GM18873 (cell line): ENCODE data around the gene ADAM11.

Experiments
- ATAC-seq: cut with Tn5 transposase; IDR thresholded peaks from one replicate; pipeline ENCODE4 v1.9.1; 2021; ENCODE audit warnings: mild to moderate bottlenecking, moderate library complexity, moderate number of reproducible peaks; ENCODE audit not compliant: unreplicated experiment, low FRiP score

Gene ADAM11

DNA sequence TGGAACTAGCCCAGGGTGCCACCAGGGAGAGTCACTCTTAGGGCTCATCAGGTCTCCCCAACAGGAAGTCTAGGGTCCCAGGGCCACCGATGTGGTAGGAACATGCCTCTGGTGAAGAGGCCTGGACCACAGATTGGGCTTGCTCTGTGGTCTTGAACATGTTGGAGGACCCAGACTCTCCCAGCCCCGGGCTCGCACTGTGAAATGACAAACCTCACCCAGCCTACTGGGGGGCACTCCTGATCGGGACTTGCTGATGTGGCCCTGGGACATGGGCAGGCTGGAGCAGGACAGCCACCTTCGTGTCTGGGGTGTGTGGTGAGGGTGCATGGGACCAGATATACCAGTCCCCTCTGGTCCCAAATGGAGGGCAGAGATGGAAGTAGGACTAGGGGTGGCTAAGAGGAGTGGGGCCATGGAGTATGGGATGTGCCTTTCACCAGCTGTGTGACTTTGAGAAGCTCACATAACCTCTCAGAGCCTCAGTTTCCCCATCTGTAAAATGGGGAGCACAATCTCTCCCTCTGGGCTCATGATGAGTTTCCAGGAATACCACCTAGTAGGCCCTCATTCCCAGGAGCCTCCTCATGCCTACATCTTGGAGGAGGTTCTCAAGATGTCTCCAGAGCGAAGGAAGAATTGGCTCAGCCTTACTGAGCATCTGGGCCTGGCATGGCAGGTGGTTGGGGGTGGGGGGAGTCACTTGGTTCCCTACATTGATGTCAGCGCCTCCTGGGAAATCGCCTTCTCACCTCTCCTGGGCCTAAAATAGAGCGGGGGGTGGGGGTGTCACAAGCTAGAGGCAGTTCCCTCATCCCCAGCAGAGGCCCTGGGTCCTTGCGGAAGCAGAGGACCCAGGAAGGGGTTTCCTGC, 1.5 kb upstream of the ADAM11 start:
- ATAC-seq: no peak

DNA sequence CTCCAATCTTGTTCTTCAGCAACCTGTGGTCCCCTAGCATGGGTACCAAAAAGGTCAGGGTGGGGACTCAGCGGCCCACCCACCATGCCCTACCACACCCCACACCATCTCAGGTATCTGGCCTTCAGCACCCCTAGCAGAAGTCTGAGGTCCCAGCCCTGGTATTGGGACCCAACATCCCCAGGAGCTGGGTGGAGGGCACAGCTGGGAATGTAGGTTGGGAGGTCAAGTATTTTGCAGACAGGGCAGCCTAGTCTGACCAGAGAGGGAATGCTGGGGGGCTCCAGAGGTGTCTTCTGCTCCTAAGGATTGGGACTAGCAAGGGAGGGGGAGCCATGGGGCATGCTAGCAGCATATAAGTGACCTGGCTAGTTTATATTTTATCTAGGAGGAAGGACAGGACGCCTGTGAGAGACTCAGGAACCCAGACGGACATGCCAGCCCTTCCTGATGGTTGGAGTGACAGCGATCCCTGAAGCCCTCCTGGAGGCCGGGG, 822 bp upstream of the ADAM11 start:
- ATAC-seq: no peak

DNA sequence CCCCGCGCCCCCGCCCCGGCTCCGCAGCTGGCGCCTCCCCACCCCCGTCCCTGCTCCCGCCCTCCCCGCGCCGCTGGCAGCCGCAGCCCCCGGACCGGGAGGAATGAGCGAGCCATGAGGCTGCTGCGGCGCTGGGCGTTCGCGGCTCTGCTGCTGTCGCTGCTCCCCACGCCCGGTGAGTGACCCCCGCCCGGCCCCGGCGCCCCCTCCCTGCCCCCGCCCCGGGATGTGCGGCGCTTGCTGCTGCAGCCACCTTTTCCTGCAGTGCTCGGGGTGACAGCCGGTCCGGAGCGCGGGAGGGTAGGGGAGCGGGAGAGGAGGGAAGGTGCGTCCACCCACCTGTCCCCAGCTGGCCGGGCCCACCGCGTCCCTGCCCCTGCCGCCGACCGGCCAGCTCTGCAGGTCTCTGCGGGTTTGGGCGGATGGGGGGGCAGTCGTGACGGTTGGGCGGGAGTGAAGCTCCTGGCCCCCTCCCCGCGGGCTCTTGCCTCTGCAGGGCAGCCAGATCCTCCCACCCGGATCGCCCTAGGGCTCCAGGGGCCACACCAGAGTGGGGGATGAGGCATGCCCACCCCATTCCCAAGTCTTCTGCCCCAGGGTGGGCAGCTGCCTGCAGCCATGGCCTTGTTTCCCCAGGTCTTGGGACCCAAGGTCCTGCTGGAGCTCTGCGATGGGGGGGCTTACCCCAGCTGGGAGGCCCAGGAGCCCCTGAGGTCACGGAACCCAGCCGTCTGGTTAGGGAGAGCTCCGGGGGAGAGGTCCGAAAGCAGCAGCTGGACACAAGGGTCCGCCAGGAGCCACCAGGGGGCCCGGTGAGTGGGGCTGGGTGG, 513 bp downstream of the ADAM11 start:
- no peak for ATAC-seq

DNA sequence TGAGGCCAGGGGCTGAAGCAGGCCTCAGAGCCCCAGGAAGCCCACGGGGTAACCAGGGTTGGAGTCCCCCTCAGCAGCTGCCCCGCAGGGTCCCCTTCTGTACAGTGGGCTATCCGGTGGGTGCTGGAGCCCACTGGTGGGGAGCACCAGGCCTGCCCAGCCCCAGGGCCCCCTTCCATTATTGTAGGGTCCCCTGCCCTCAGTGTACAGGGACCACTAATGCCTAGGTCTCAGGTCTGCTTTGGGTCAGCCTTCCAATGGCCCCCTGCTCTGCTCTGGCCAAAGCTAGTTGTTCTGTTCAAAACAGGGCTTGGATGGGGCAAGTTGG, 1.1 kb downstream of the ADAM11 start:
- ATAC-seq: no peak

DNA sequence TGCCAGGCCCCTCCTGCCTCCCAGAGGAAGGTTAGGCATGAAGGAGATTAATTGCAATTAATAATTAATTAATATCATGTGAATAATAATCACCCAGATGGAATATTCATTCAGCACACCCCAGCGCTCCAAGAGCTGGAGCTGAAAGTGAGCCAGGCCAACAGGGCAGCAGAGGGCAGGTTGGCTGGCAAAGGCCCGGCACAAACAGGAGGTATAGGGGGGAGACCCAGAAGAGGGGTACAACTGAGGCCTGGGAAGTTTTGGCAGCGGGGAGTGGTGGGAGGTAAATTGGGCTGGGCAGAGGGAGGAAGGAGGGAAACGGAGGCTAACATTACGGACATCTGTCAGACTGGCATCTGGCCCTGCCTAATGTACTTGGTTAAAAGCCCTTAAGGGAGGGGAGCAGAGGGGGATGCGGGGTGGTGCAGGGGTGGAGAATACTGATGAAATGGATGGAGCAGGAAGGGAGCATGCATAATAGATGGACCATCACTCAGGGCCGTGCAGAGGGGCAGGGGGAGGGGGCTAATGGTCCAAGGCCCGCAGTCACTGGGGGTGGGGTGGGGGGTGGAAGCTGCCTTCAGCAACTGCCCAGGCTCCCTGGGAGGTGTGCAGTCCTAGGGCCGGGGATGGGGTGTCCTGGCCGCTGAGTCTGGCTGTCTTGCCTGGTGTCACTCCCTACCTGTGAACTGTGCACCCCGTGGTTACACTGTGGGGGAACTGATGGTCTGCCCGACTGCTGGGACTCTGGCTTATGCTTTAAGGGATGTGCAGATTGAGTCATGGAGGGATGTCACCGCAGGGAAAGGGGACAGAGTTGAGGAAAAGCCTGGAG, 1.9 kb downstream of the ADAM11 start:
- no peak for ATAC-seq

DNA sequence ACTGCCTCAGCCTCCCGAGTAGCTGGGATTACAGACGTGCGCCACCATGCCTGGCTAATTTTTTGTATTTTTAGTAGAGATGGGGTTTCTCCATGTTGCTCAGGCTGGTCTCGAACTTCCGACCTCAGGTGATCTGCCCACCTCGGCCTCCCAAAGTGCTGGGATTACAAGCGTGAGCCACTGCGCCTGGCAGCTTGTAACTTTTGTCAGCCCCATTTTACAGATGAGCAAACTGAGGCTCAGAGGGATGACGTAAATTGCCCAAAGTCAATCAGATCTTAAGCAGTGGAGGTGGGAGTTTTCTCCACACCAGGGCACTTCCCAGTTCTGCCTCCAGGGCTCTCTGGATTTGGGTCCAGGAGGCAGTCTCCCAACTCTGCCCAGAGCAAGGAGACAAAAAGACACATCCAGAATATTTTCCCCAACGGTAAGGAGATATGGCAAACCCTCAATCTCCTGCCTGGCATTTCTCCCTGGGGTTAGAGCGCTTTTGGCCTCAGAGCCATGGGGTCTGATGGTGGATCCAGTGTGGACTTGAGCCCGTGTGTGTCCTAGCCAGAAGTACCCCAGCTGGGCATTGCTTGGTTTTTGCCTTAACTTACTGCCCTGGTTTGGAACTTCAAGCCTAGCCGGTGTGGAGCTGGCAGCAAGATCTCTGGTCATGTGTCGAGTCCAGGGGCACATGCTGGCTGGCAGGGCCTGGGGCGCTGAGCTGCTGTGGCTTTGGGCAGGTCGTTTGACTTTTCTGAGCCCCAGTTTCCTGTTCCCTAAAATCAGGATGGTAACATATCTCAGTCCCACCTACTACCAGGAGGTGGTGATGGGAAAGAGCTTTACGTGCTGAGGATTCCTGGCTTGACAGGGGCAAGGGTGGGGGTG, 3.4 kb downstream of the ADAM11 start:
- no peak for ATAC-seq

DNA sequence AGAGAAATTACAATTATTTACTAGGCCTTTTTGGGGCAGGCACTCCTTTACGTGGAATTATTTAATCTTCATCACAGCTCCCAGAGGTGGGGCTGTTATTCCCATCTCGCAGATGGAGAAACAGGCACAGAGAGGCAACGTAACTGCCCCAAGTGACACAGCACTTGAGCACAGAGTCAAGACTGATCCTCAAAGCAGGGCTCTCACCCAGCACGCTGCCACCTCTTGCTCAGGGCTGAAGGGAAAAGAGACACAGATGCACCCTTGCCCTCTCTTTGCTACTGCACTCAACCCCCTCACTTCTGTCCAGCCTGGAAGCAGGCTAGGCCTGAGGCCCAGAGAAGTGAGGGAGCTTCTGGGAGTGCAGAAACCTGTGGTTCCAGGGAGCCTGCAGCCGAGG, 4.4 kb downstream of the ADAM11 start:
- no peak for ATAC-seq

DNA sequence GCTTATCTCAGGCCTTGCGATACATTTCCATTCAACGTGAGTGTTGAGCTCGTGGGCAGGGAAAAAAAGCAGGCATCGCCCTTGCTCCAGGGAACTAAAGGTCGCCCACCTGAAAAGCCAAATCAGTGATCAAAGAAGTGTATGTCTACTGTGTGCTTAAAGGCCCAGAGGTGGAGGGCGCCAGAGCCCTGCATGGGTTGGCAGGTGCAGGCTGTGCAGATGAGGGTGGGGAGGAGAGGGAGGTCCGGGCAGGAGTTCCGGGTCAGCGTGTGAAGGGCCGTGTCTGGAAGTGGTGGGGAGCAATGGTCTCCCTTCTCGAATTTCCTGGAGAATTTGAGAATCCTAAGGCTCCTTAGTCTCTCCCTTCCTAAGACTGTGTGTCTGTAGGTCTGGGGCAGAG, 7.2 kb downstream of the ADAM11 start:
- no peak for ATAC-seq

DNA sequence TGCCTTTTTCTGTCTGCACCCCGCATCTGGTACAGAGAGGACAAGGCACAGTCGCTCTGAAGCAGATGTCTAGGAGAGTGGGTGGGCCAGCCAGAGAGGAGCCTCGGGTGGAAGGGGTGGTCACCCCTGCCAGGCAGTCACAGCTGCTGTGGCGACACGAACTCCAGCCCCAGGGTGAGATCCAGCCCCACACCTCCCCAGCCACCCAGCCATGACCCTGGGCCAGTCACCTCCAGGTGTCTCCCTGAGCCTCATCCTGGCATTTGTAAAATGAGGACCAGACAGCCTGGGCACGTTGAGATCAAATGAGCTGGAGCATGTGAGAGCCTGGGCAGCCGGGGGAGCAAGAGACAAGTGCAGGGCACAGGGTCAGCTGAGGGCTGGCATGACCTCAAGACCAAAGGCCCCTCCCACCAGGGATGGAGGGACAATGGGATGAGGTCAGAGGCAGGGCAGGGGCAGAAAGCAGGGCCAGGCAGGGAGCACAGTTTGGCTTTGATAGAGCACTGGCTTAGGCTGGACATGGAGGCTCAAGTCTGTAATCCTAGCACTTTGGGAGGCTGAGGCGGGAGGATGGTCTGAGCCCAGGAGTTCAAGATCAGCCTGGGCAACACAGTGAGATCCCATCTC, 7.7 kb downstream of the ADAM11 start:
- ATAC-seq: no peak

DNA sequence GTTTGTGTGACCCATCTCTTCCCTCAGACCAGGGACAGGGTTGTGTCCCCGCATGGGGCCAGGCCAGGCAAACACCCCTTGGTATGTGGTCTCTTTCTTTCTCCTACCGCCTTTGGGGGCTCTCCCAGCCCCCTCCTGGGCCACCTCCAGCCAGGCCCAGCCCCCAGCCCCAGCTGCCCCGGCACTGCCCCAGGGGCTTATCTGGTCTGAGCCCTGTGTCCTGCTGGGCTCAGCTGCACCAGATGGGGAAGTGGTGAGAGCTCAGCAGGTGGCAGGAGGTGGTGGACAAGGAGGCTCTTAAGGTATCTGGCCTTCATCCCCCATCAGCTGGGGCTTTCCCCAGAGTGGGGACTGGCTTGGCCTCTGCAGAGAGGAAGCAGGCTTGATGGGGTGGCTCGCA, 8.7 kb downstream of the ADAM11 start:
- ATAC-seq: no peak

DNA sequence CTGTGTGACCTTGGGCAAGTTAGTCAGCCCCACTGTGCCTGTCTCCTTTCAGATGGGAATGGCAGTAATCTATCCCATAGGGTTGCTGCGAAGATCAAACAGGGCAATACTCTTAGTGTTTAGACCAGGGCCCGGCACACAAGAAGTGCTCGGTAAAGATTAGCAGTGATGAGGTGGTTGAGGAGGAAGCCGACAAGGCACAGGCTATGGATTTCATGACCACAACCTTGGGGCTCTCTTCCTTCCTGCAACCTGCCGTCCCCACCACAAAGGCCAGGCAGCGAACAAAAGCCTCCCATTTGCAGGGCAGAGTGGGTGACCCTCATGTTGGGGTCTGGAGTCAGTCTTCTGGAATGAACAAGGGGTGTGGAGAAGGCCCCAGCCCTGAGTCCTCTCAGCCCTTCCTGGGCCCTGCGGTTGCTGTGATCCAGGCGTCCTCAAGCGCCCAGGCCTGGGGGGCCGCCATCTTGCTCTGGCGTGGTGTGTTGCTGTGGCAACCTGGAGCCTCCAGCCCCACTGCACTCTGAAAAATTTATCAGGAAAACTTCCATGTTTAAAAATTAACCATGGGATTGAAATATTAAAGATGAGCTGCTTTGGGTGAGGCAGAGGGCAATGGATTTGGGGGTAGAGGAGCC, 9.8 kb downstream of the ADAM11 start:
- no peak for ATAC-seq

DNA sequence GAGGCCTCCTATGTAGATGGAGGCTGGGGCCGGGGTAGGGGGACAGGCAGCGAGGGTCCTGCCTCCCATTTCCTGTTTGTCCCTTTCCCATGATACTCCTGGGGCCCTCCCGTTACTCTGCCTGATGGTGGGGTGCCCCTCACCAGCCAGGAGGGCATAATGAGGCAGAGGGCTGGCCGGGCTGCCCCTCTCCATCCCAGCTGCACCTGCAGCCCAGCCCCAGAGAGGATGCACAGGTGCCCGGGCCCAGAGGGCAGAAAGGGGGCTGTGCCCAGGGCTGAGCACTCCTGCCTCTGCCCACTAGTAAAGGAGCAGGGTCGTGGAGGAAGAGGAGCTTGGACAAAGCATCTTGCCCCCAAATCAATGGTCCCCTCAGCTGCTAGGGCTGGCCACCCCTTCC, 10.4 kb downstream of the ADAM11 start:
- ATAC-seq: no peak

DNA sequence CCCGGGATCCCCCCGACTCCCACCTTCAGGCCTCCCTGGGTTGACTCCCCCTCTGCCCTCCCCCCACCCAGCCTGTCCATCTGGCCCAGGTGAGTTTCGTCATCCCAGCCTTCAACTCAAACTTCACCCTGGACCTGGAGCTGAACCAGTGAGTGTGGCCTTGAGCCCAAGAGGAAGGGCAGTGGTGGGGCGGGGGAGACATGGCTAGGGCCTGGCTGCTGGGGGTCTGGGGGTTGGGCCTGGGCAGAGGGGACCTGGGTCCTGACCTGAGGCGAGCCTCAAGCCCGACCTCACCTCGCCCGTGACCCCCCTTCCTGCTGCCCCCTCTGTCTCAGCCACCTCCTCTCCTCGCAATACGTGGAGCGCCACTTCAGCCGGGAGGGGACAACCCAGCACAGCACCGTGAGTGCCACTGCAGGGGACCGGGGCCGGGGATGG, 10.9 kb downstream of the ADAM11 start:
- ATAC-seq: no peak

DNA sequence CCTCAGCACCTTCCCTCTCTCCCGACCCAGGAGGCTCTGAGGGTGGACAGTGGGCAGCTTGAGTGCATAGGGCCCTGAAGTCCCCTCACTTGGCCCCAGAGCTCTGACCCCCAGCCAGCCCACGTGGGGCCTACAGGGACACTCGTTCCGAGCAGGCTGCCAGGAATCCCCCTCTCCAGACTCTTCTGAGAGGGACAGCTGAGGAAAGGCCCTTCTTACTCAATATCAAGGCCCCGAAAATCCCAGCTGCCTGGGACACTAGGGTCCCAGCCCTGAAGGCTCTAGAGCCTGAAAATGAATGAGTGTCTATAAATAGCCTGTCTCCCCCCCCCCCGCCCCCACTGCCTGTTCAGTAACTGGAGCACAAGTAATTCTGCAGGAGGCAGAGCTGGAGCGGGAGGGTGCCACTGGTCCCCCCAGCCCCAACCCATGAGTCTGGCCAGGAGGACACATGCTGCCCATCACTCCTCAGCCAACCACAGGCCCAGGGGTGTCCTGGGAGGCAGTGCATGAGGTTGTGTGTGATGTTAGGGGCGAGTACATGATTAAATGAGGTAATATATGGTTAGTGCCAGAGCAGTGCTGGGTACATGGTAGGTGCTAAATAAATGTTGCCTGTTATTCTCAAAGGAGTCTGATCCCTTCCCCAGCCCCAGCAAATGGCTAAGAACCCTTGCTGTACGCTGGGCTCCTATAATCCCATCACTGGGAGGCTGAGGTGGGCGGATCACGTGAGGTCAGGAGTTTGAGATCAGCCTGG, 11.6 kb downstream of the ADAM11 start:
- ATAC-seq: no peak

DNA sequence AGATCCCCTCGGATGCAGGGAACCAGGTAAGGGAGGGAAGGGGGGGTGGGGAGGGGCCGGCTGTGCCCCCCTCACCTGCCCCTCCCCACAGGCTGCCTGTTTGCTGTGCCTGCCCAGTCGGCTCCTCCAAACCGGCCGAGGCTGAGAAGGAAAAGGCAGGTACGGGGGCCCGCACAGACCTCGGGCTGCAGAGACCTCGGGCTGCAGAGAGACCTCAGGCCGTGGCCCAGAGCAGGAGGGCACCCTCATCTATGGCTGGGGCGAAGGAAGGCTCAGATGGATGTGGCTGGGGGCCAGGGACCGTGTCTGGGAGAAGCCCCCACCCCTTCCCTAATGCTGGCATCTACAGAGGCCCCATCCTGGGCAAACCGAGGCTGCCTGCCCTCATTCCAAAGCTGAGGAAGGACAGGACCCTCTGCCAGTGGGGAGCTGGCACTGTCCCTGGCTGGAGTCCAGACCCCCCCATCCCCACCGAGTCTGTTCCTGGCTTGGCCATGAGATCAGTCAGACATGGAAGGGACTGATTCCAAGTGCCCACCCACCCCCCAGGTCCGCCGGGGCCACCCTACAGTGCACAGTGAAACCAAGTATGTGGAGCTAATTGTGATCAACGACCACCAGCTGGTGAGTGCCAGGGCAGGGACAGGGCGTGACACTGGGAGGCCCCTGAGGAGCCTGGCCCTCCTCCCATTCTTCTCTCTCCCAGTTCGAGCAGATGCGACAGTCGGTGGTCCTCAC, 13.7 kb downstream of the ADAM11 start:
- ATAC-seq: no peak

DNA sequence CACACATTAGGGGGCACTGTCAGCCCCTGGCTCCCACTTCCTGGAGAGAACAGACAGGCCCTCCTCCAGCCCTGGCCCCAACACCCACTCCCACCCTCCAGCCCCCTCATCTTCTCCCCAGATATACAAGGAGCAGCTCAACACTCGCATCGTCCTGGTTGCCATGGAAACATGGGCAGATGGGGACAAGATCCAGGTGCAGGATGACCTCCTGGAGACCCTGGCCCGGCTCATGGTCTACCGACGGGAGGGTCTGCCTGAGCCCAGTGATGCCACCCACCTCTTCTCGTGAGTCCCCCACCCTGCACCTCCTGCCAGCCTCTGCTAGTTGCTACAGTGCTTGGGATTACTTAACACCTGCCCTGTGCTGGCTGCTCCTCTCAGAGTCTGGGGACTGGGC, 14.4 kb downstream of the ADAM11 start:
- no peak for ATAC-seq
